HepG2 (cell line): ENCODE measurements around the gene UPB1. TPM values are rescaled to one million over a fixed set of nuclear protein-coding genes. Genes with fewer than 3 reads are reported as not detected.

ENCODE experiments used
- ATF1 ChIP-seq: IDR thresholded peaks from 2 replicates; pipeline ENCODE4 v1.6.1; 2016; ENCODE audit warnings: mild to moderate bottlenecking, control low read depth
- BCL3 ChIP-seq: sonication (generic); formaldehyde crosslinking; IDR thresholded peaks from 2 replicates; pipeline ENCODE4 v1.5.1; 2020; ENCODE audit warnings: mild to moderate bottlenecking, missing genetic modification reagents, moderate library complexity
- ELK4 ChIP-seq: sonication (generic); formaldehyde crosslinking; IDR thresholded peaks from 2 replicates; pipeline ENCODE4 v1.9.0; 2021; ENCODE audit warnings: missing genetic modification reagents, borderline replicate concordance
- HINFP ChIP-seq: sonication (generic); formaldehyde crosslinking; IDR thresholded peaks from 2 replicates; pipeline ENCODE4 v1.4.0; 2020; ENCODE audit warnings: low read depth, mild to moderate bottlenecking, missing genetic modification reagents
- HMGXB3 ChIP-seq: sonication (generic); formaldehyde crosslinking; IDR thresholded peaks from 2 replicates; pipeline ENCODE4 v1.4.0; 2020; ENCODE audit warnings: missing genetic modification reagents, borderline replicate concordance
- KLF12 ChIP-seq: sonication (generic); formaldehyde crosslinking; IDR thresholded peaks from 2 replicates; pipeline ENCODE4 v1.4.0; 2020; ENCODE audit warnings: missing genetic modification reagents, borderline replicate concordance
- MAZ ChIP-seq, 2 experiments: sonication (generic) in 1 of 2; formaldehyde crosslinking in 1 of 2; IDR thresholded peaks; 2 replicates each; pipeline versions ENCODE4 v1.5.0 to v1.6.1; 2012 to 2020; ENCODE audit warnings: low read depth in 2 of 2, mild to moderate bottlenecking in 2 of 2, borderline replicate concordance in 1 of 2, improper control_type of control experiment in 1 of 2, low read length in 1 of 2, missing genetic modification reagents in 1 of 2, moderate library complexity in 1 of 2
- MED1 ChIP-seq: sonication (generic); formaldehyde crosslinking; IDR thresholded peaks from 2 replicates; pipeline ENCODE4 v1.4.0; 2020; ENCODE audit warnings: missing genetic modification reagents
- MXD4 ChIP-seq: IDR thresholded peaks from 2 replicates; pipeline ENCODE4 v1.6.1; 2016; ENCODE audit warnings: mild to moderate bottlenecking, missing biosample characterization, missing genetic modification reagents
- NR2F2 ChIP-seq: IDR thresholded peaks from 2 replicates; pipeline ENCODE4 v1.6.1; 2012; ENCODE audit warnings: low read depth, inconsistent platforms, borderline replicate concordance
- PAWR ChIP-seq: sonication (generic); formaldehyde crosslinking; IDR thresholded peaks from 2 replicates; pipeline ENCODE4 v1.4.0; 2020; ENCODE audit warnings: missing genetic modification reagents, mild to moderate bottlenecking, borderline replicate concordance
- ZFP1 ChIP-seq: IDR thresholded peaks from 2 replicates; pipeline ENCODE4 v1.6.1; 2016
- ZMAT3 ChIP-seq: sonication (generic); formaldehyde crosslinking; conservative IDR thresholded peaks from 2 replicates; pipeline ENCODE4 v1.7.0; 2021; ENCODE audit warnings: missing genetic modification reagents
- ZNF282 ChIP-seq: fragments of 450-650 bp; IDR thresholded peaks from 2 replicates; pipeline ENCODE4 v1.6.1; 2018; ENCODE audit not compliant: partially characterized antibody
- ZNF557 ChIP-seq: sonication (generic); formaldehyde crosslinking; IDR thresholded peaks from 2 replicates; pipeline ENCODE4 v1.4.0; 2020; ENCODE audit warnings: missing genetic modification reagents
- ZNF597 ChIP-seq: sonication (generic); formaldehyde crosslinking; IDR thresholded peaks from 2 replicates; pipeline ENCODE4 v1.5.0; 2020; ENCODE audit warnings: missing genetic modification reagents
- ZNF772 ChIP-seq: sonication (generic); formaldehyde crosslinking; IDR thresholded peaks from 2 replicates; pipeline ENCODE4 v1.5.0; 2020; ENCODE audit warnings: mild to moderate bottlenecking, missing genetic modification reagents
- ZSCAN30 ChIP-seq: sonication (generic); formaldehyde crosslinking; IDR thresholded peaks from 2 replicates; pipeline ENCODE4 v1.5.0; 2020; ENCODE audit warnings: mild to moderate bottlenecking, missing genetic modification reagents
- polyA plus RNA-seq, 8 experiments: library from polyadenylated mRNA; depleted of rRNA in 3 of 8; stranded (reverse) in 7 of 8; unstranded in 1 of 8; fragments of >200 nt; fragmentation: Illumina TruSeq in 4 of 8; extraction: Trizol in 4 of 8; gene quantifications; 2 replicates each; pipeline versions ENCODE4 v1.2.1 to v1.2.3, GENCODE V29; 2011 to 2016; ENCODE audit warnings: low read depth in 4 of 8, missing spikeins in 1 of 8, mixed read lengths in 1 of 8; ENCODE audit not compliant: insufficient read depth in 1 of 8
- total RNA-seq, 5 experiments: library from RNA; depleted of rRNA; stranded (reverse); fragments of >200 nt; fragmentation: Illumina TruSeq; extraction: Trizol; gene quantifications; 2 replicates each; pipeline ENCODE4 v1.2.3, GENCODE V29; 2016; ENCODE audit warnings: low read depth in 1 of 5

The UPB1 gene
- total and polyA plus RNA-seq, 2 of the 13 experiments (the other 11 are each of a cell fraction or from before 2014, with no cell fraction given): 0.38 to 1.2 TPM

GRCh38 chr22:24555165-24556039 is 60.3 kb downstream of the UPB1 start, which contains the start of gene SNRPD3 (continued):
- TF ChIP-seq MED1 (CRISPR knock-in tag): peak; percentile 91
- no peak; the same call in none of the 2 replicates for TF ChIP-seq BCL3 (CRISPR knock-in tag)
- TF ChIP-seq HINFP (CRISPR knock-in tag): no peak; the same call in 1 of the 2 replicates
- no peak for TF ChIP-seq PAWR (CRISPR knock-in tag)
- peak; percentile 78; the same call in 1 of the 2 replicates for TF ChIP-seq HMGXB3 (CRISPR knock-in tag)
- peak; percentile 86; the same call in 1 of the 2 replicates for TF ChIP-seq ZFP1
- 0 out of 2 replicates have a peak, but pooled peaks have one; percentile 71 for TF ChIP-seq KLF12 (CRISPR knock-in tag)
- peak; percentile 88; the same call in 1 of the 2 replicates for TF ChIP-seq ZNF772 (CRISPR knock-in tag)
- no peak for TF ChIP-seq ZSCAN30 (CRISPR knock-in tag)
- no peak for TF ChIP-seq ZNF597 (CRISPR knock-in tag)
- TF ChIP-seq ATF1 (CRISPR knock-in tag): peak; percentile 81
- peak; percentile 17; the same call in 1 of the 2 replicates for TF ChIP-seq NR2F2
- TF ChIP-seq MXD4 (CRISPR knock-in tag): peak; percentile 74
- TF ChIP-seq ELK4 (CRISPR knock-in tag): 0 out of 2 replicates have a peak, but pooled peaks have one; percentile 42
- 0 out of 2 replicates have a peak, but pooled peaks have one; percentile 25 for TF ChIP-seq ZMAT3
- TF ChIP-seq ZNF282: no peak
- no peak for TF ChIP-seq ZNF557 (CRISPR knock-in tag)
- peak; percentile 47; the same call in 1 of the 2 replicates for TF ChIP-seq MAZ (IDR thresholded peaks at IDR 0.05; ENCODE audit: borderline replicate concordance, low read depth, low read length)
- peak; percentile 60; the same call in 1 of the 2 replicates for TF ChIP-seq MAZ (CRISPR knock-in tag; IDR thresholded peaks at IDR 0.05; ENCODE audit: low read depth)
